ENCODE measurements around the gene CSMD2.

CSMD2 gene

DNA sequence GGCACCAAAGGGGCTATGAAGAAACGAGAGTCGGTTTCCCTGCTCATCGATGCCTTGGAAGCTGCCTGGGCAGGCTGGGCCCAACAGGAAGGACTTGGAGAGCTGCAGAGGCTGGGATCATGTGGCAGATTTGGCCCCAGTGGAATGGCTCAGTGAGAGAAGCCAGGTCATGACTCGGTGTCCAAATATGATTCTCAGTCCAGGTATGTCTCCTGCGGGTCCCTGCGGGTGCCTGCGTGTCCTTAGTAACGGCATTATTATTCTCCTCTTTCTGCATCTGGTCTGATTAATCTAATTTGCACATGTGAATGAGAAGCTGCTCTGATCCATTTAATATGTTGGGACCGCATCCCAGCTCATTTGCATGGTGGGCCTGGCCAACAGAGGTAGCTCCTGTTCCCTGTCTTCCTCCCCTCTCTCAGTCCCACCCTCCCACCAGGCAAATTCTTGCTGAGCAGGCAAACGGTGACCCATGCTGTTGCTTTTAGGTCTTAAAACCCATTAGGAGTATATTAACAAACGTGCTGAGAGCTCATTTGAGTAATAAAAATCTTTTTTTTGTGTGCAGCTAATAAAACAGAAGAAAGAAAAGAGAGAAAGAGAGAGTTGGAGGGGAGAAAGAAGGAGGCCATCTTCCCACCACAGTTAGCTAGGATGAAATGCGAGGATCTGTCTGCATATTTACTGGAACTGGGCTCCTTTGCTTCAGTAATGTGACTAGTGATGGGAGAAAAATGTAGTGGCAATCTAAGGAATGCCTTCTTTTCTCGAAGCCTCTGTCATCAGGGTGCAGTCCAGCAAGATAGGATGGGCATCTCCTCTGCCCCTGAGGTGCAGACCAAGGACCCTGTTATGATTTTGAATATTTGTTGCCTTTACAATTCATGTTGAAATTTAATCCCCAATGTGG is 167.6 kb downstream of the CSMD2 start:
- no peak for DNase-seq (ENCODE audit: low spot score)

DNA sequence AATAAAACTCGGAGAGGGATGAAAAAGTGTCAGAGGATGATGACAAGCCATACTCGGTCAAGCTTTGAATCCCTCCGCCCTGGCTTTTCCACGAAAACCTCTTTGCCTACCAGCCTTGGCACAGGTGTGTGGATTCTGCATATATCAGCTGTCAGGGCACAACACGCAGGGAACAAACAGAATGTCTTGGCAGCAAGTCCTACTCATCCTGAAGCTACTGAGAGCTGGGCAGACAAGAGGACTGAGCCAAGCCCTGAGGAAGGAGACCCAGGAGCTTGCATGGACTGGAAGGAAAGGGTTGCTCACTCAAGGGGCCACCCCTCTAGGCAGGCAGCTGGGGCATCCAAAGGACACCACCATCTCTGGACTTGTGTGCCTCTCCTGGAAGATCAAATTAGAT is 168.7 kb downstream of the CSMD2 start:
- DNase-seq (ENCODE audit: low spot score), result no peak

GRCh38 chr1:33993301-33993700 is 171.7 kb downstream of the CSMD2 start:
- DNase-seq (ENCODE audit: low spot score), result no peak

DNA sequence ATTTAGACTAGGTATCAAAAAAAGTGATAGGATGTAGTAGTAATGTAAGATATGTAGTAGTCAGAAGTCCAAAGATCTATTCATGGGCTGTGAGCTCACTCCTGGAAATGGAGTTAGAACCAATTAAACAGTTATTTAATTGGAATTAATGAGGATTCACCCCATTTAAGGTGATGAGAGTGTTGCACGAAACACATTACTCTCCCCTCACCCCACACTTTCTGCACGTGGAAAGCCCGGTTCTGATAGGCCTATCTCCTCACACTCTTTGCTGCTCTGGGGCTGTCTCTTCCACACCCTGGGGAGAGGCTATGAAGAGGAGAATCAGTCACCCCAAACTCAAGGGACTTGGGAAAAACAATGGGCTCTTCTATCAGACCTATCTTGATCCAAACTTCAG is 174.7 kb downstream of the CSMD2 start:
- no peak for DNase-seq (ENCODE audit: low spot score)

DNA sequence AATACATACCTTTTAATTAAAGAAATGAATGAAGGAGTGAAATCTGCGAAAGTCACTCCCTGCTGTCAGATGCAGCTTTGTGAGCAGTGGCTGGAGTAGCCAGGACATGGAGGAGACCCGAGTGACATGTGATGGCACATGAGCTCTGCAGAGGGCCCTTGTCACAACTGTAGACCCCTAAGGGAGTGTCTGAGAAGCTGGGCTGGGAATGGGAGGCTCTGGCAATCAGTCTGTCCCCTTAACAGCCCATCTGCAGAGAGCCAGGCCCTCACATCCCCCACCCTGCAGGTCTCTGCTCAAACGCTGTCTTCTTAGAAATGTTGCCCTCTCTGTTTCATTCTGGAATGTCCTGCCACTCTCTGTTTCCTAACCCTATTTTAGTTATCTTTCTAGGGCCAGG is 176.9 kb downstream of the CSMD2 start:
- DNase-seq (ENCODE audit: low spot score), result no peak

- no peak for DNase-seq (ENCODE audit: low spot score)
Measured at GRCh38 chr1:33986390-33987095, 178.5 kb downstream of the CSMD2 start.

DNA sequence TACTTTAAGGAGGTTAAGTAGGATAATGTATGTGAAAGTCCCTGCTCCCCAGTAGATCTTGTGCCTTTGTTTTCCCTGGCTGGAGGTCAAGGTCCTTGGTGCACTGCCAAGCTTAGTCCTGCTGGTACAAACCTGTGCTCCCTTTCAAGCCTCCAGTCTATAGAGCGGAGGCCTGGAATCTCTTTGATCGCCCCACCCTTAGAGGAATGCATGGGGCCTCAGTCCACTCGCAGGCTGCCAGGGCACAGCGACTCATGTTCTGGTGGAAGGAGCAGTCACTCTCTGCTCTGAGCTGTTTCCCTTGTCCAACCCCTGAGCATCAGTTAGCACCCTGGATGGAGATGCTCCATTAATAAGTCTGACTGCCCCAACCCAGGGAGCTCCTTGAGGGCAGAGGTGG is 179.4 kb downstream of the CSMD2 start:
- no peak for DNase-seq (ENCODE audit: low spot score)

DNA sequence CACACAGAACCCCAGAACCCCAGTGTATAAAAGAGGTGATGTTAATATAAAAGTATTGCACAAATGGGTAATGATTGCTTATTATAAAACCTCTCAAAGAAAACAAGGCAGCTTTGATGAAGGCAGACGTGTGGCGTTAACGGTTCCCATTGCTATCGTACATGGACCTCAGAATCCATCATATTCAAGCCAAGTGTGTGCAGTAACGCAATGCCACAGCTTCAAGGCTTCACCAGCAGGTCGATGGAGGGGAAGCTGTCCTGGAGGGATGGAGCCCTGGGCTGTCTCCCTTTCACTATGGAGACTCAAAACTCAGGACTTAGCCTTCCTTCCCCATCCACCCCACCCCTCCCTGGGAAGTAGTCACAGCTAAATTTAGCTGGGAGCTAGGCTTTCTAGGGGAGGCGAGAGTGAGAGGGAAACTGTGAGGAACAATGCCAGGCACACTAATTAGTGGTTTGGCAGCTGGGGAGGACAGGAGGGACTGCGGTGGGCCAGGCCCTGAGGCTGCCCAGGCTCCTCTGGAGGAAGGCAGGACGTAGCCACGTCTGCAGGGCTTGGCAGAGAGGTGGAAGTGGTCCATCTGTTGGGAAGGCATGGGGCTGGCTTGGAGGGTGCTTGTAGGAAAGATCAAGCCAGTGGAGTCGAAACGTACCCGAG is 180.0 kb downstream of the CSMD2 start:
- no peak for DNase-seq (ENCODE audit: low spot score)

DNA sequence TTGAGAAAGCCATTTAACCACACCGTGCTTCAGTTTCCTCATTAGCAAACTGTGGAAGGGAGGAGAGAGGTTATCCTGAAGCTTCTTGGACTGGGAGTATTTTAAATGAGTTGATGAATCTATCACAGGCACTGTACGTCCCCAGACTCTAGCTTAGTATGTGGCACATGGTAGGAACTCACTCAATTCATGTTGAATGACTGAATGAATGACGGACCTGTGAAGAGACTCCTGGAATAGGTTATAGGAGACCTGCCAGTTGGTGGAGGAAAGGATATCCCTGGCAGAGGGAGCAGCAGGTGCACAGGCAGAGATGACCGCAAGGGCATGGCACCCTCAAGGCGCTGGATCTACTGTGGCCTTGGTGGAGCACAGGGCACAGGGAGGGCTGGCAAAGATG is 182.6 kb downstream of the CSMD2 start:
- no peak for DNase-seq (ENCODE audit: low spot score)

- no peak for DNase-seq (ENCODE audit: low spot score)
Measured at GRCh38 chr1:33979341-33979740, 185.7 kb downstream of the CSMD2 start.

GRCh38 chr1:33975961-33976360 is 189.1 kb downstream of the CSMD2 start:
- DNase-seq (ENCODE audit: low spot score), result no peak

DNA sequence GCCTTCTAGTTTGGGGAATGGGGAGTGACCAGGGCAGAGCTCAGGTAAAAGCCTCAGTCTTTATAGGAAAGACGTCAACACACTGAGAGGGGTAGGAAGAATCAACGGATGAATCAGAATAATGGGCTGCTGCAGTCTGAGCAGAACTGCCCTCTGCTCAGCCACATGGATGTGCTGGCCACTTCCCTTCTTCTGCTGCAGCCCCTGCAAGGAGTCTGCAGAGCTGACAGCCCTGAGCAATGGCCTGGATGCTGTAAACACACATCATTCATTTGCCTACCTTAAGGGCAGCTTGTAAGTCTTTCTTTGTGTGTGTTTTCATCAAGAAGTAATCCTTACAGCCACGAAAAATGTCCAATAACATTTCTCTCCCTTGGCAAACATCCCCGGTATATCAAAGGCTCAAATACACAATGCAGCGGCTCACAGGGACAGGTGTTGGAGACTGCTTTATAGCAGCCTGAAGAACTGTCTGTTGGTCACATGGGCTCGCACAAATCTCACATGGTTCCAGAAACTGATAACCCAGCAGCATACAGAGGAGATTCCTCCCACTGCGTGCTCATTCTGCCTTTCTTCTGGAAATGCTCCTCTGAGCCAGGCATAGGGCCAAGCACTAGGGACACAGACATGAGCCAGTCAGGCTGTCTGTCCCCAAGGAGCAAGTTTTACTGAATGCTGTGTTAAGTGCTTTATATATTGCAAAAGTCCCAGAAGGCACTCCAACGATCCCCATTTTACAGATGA is 191.1 kb downstream of the CSMD2 start:
- DNase-seq (ENCODE audit: low spot score), result no peak

DNA sequence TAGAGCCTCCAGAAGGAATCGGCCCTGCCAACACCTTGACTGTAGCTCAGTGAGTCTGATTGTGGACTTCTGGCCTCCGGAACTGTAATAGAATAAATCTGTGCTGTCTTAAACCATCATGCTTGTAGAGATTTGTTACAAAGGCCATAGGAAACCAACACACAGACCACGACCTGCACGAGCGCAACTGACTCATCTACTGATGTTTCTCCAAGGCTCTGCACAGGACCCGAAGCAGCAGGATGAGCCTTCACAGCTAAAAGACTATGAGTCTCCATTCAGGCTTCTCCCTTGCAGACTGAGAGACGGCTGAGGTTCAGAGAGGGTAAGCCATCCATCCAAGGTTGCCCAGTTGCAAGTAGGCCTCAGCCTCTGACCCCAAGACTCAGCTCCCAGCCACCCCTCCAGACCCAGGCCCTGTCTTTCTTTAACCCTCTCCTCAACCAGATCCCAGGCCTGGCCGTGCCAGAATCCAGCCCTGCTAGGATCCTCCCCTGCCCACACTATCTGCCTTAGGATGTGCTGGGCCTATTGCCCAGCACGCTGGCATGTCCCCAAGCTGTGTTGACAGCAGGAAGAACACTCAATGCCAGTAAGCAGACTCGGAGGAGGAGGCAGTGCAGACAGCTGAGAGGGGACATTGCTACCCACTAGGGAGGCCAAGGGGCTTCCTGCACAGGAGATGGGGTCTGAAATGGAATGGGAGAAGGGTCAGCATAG is 192.2 kb downstream of the CSMD2 start:
- DNase-seq (ENCODE audit: low spot score), result no peak

- no peak for DNase-seq (ENCODE audit: low spot score)
Measured at GRCh38 chr1:33971913-33972312, 193.1 kb downstream of the CSMD2 start.

GRCh38 chr1:33971018-33971710 is 193.9 kb downstream of the CSMD2 start:
- DNase-seq (ENCODE audit: low spot score), result no peak

- no peak for DNase-seq (ENCODE audit: low spot score)
Measured at GRCh38 chr1:33970148-33970825, 194.7 kb downstream of the CSMD2 start.

DNA sequence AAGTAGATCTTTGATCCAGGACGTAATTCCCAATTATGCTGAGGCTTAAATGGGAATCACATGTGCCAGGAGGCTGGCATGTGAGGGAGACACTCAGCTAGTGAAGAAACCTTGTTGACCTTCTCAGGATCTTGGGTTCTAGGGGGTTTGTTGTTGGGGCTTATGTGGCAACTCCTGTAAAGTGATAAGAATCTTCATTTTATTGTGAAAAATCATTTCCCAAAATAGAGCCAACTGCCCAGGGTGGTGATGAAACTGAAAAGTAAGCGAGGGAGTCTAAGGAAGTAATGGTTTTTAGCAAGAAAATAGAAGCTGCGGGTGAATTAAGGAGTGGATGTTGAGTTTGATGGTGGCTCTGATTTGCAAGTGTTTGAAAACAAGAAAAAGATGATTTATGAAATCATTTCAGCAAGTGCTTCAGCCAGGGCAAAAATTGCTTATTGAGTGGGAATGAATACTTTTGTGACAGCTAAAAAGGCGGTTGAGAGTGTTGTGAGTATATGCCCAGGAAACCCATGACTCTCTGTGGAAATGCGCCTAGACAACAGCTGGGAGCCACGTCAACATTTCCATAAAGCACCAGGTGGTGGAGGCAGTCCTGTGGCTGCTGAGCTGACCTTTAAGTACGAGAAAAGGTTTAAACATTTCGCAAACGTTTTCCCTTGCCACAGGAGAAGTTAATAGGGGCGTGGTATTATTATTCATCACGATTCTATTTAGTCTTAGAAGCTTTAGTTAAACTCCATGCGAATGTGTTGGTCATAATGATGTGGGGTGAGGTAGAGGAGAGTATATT is 198.5 kb downstream of the CSMD2 start:
- no peak for DNase-seq (ENCODE audit: low spot score)

DNA sequence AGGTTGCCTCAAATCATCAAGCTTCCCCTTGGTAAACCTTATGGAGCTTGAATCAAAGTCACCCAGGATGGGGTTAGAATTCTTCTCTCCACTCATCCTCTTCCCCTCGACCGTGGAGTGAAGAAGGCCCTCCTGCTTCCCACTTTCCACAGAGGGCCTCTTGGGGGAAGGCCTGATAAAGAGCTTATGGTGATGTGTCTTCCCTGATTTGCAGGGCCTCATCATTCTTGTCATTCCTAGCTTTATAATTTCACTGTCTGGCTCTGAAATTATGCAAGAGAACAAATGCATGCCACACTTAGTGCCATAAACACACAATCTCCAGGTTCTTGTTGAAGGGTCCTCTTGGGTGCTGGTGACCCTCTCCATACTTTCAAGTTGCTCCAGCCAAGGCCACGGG is 199.9 kb downstream of the CSMD2 start:
- no peak for DNase-seq (ENCODE audit: low spot score)

- DNase-seq (ENCODE audit: low spot score), result no peak
Measured at GRCh38 chr1:33962061-33962460, 203.0 kb downstream of the CSMD2 start.
